IMR-90 (cell line): ENCODE measurements around the gene PYROXD2. TPM values are rescaled to one million over a fixed set of nuclear protein-coding genes. Genes with fewer than 3 reads are reported as not detected.

ENCODE experiments used
- ATAC-seq: fragments of 200-7000 bp; cut with Tn5 transposase; 2 replicates; pipeline ENCODE4 v1.9.1; 2020; ENCODE audit warnings: low read depth, mild to moderate bottlenecking, moderate library complexity
- BruUV-seq: library from RNA; stranded (reverse); fragments of 400-500 nt; replicated peaks from 2 replicates; lab custom pipeline; 2021; lab: Mats Ljungman, UMichigan
- CTCF ChIA-PET: fragments of 300-600 bp; formaldehyde crosslinking; extraction: SDS; loops from one replicate; lab custom pipeline; 2021; ENCODE audit warnings: antibody characterized with exemption; lab: Yijun Ruan, JAX
- POLR2A ChIA-PET: fragments of 300-600 bp; sonication (Branson Sonifier 250); formaldehyde crosslinking; loops from one replicate; lab custom pipeline; 2022; ENCODE audit warnings: antibody characterized with exemption; ENCODE audit not compliant: unreplicated experiment; lab: Charles Lee
- DNase-seq: peaks from one replicate; pipeline ENCODE4 v3.0.0; 2013
- H2AFZ ChIP-seq: replicated peaks from 2 replicates; pipeline ENCODE3; 2013; ENCODE audit warnings: low read length, mild to moderate bottlenecking; ENCODE audit not compliant: poor library complexity
- H2AK5ac ChIP-seq: 2 replicates; pipeline ENCODE4 v1.6.1; 2013; ENCODE audit warnings: low read depth, low read length, inconsistent platforms
- H2AK9ac ChIP-seq: replicated peaks from 2 replicates; pipeline ENCODE3; 2013; ENCODE audit warnings: mild to moderate bottlenecking, low read depth, low read length, moderate library complexity; ENCODE audit not compliant: poor library complexity
- H2BK120ac ChIP-seq: 2 replicates; pipeline ENCODE4 v1.6.1; 2013; ENCODE audit warnings: low read depth, low read length, inconsistent platforms
- H2BK15ac ChIP-seq: 3 replicates; pipeline ENCODE4 v1.6.1; 2013; ENCODE audit warnings: low read depth, low read length, inconsistent platforms
- H2BK20ac ChIP-seq: 2 replicates; pipeline ENCODE4 v1.6.1; 2013; ENCODE audit warnings: low read depth, mild to moderate bottlenecking, inconsistent platforms, low read length, moderate library complexity
- H2BK5ac ChIP-seq: 2 replicates; pipeline ENCODE4 v1.6.1; 2013; ENCODE audit warnings: mild to moderate bottlenecking, low read depth, low read length, inconsistent platforms; ENCODE audit not compliant: poor library complexity, severe bottlenecking
- H3K14ac ChIP-seq: replicated peaks from 2 replicates; pipeline ENCODE4 v1.6.1; 2013; ENCODE audit warnings: low read depth, low read length, inconsistent platforms
- H3K18ac ChIP-seq: 2 replicates; pipeline ENCODE4 v1.6.1; 2013; ENCODE audit warnings: low read depth, low read length, control low read depth
- H3K23ac ChIP-seq: 2 replicates; pipeline ENCODE4 v1.6.1; 2013; ENCODE audit warnings: low read depth, low read length, inconsistent platforms
- H3K27ac ChIP-seq: 2 replicates; pipeline ENCODE4 v1.5.1; 2013; ENCODE audit warnings: mild to moderate bottlenecking, control low read depth, low read length; ENCODE audit not compliant: insufficient read depth
- H3K27me3 ChIP-seq: 2 replicates; pipeline ENCODE4 v1.6.1; 2013; ENCODE audit warnings: low read length; ENCODE audit not compliant: control insufficient read depth, insufficient read depth
- H3K36me3 ChIP-seq: 2 replicates; pipeline ENCODE4 v1.6.1; 2013; ENCODE audit warnings: low read length, mixed read lengths; ENCODE audit not compliant: control insufficient read depth, insufficient read depth
- H3K4ac ChIP-seq: 2 replicates; pipeline ENCODE4 v1.6.1; 2013; ENCODE audit warnings: low read depth, low read length, inconsistent platforms
- H3K4me1 ChIP-seq: 2 replicates; pipeline ENCODE4 v1.6.1; 2013; ENCODE audit warnings: low read length, mixed read lengths; ENCODE audit not compliant: control insufficient read depth, insufficient read depth
- H3K4me2 ChIP-seq: 2 replicates; pipeline ENCODE4 v1.6.1; 2013; ENCODE audit warnings: low read depth, mild to moderate bottlenecking, control low read depth, low read length, moderate library complexity
- H3K4me3 ChIP-seq: 2 replicates; pipeline ENCODE4 v1.5.1; 2013; ENCODE audit warnings: low read depth, mild to moderate bottlenecking, control low read depth, low read length, moderate library complexity; ENCODE audit not compliant: insufficient read depth
- H3K56ac ChIP-seq: 2 replicates; pipeline ENCODE4 v1.6.1; 2013; ENCODE audit warnings: low read length, inconsistent platforms; ENCODE audit not compliant: insufficient read depth; ENCODE audit errors: extremely low read depth
- H3K79me1 ChIP-seq, 2 experiments: 2 replicates each; pipeline ENCODE4 v1.6.1; 2013; ENCODE audit warnings: low read length in 2 of 2, inconsistent platforms in 1 of 2, low read depth in 1 of 2
- H3K9ac ChIP-seq: 2 replicates; pipeline ENCODE4 v1.6.1; 2013; ENCODE audit warnings: low read depth, low read length, control low read depth
- H3K9me1 ChIP-seq: 2 replicates; pipeline ENCODE4 v1.6.1; 2013; ENCODE audit warnings: low read length, inconsistent platforms; ENCODE audit not compliant: insufficient read depth
- H3K9me3 ChIP-seq: 2 replicates; pipeline ENCODE4 v1.6.1; 2013; ENCODE audit warnings: low read length; ENCODE audit not compliant: control insufficient read depth, insufficient read depth
- H4K20me1 ChIP-seq: 2 replicates; pipeline ENCODE4 v1.6.1; 2013; ENCODE audit warnings: low read length, inconsistent platforms; ENCODE audit not compliant: insufficient read depth
- H4K5ac ChIP-seq: 2 replicates; pipeline ENCODE4 v1.6.1; 2013; ENCODE audit warnings: mild to moderate bottlenecking, low read depth, low read length, control low read depth
- H4K8ac ChIP-seq, 2 experiments: 2 replicates each; pipeline ENCODE4 v1.6.1; 2013; ENCODE audit warnings: low read depth in 2 of 2, low read length in 2 of 2, control low read depth in 1 of 2, inconsistent platforms in 1 of 2
- H4K91ac ChIP-seq: 2 replicates; pipeline ENCODE4 v1.6.1; 2013; ENCODE audit warnings: low read depth, low read length, inconsistent platforms; ENCODE audit not compliant: insufficient read depth
- ELK1 ChIP-seq: fragments of 150-350 bp; IDR thresholded peaks from 2 replicates; pipeline ENCODE4 v1.6.1; 2016; ENCODE audit warnings: low read depth, mild to moderate bottlenecking, low read length, moderate library complexity, borderline replicate concordance
- RAD21 ChIP-seq: IDR thresholded peaks from 2 replicates; pipeline ENCODE4 v1.6.1; 2012; ENCODE audit warnings: low read length, improper control_type of control experiment
- RCOR1 ChIP-seq: IDR thresholded peaks from 2 replicates; pipeline ENCODE4 v1.6.1; 2012; ENCODE audit warnings: mild to moderate bottlenecking, low read length, improper control_type of control experiment; ENCODE audit not compliant: insufficient replicate concordance
- WGBS, 2 experiments: methylation state at CpG; one replicate each; pipeline versions ENCODE4 v1.1.5 to v1.1.7; 2013; ENCODE audit warnings: missing lambda C conversion rate in 2 of 2; ENCODE audit not compliant: insufficient read length in 1 of 2; ENCODE audit errors: extremely low coverage in 2 of 2; 5-methylcytosine and 5-hydroxymethylcytosine counted together
- dilution Hi-C: fragments of 300-500 bp; cut with HindIII; formaldehyde crosslinking; loops from one replicate; pipeline ENCODE4 v1.14.3; 2018; ENCODE audit warnings: low sequenced_read_pairs; ENCODE audit not compliant: unreplicated experiment
- in situ Hi-C: fragments of 300-500 bp; cut with MboI; formaldehyde crosslinking; loops from 3 replicates; pipeline ENCODE4 v1.14.3; 2019; ENCODE audit warnings: low sequenced_read_pairs, inconsistent platforms, mixed read lengths
- intact Hi-C: fragments of 100-400 bp; cut with micrococcal nuclease; formaldehyde crosslinking; loops from 2 replicates; pipeline ENCODE4 v1.10.0; 2022
- polyA plus RNA-seq, 3 experiments: library from polyadenylated mRNA; depleted of rRNA; stranded (reverse); fragments of >200 nt; gene quantifications; 2 replicates each; pipeline ENCODE4 v1.2.3, GENCODE V29; 2012; ENCODE audit warnings: low replicate concordance in 1 of 3
- total RNA-seq: library from RNA; depleted of rRNA; stranded (reverse); fragments of >200 nt; gene quantifications from 2 replicates; pipeline ENCODE4 v1.2.3, GENCODE V29; 2012

PYROXD2 gene
- total and polyA plus RNA-seq, 2 of the 4 experiments (the other 2 are of a cell fraction), result 6.5 to 16.3 TPM

GRCh38 chr10:98353170-98353569 lies 61.8 kb downstream of the PYROXD2 start:
- no peak overlapping the region for H3K23ac ChIP-seq
- ChIA-PET POLR2A (no interaction called here), CTCF (no interaction called here)
- H3K4me3 ChIP-seq, result no peak overlapping the region
- WGBS, 2 experiments, result no CpG with 5 or more reads among the region's 7 CpGs
- no peaks in the 10 kb centered on the region for H3K36me3 ChIP-seq
- no peaks in the 10 kb centered on the region for H4K20me1 ChIP-seq
- DNase-seq (no peak), ATAC-seq (no peak)
- no peak overlapping the region for H2BK120ac ChIP-seq
- no peak overlapping the region for H2AK5ac ChIP-seq
- H2BK5ac ChIP-seq, result no peak overlapping the region
- no peaks in the 10 kb centered on the region for H3K9me3 ChIP-seq
- H3K14ac ChIP-seq, result no peak overlapping the region
- intact Hi-C loops (no loop called here), in situ Hi-C loops (no loop called here), dilution Hi-C loops (no loop called here)
- H3K9ac ChIP-seq, result no peak overlapping the region
- no peak overlapping the region for H4K5ac ChIP-seq
- H3K27me3 ChIP-seq, result no peaks in the 10 kb centered on the region
- H2BK15ac ChIP-seq, result 0 out of 3 replicates have a peak overlapping the region, but pooled peaks have one; percentile 13
- TF ChIP-seq RCOR1 (no peak), RAD21 (no peak), ELK1 (no peak)
- H3K27ac ChIP-seq, result no peak overlapping the region
- no peak overlapping the region for H4K91ac ChIP-seq
- H2AK9ac ChIP-seq, result no peak overlapping the region
- no TSS peak for BruUV-seq
- peaks cover 10% of the 10 kb centered on the region; the same call in 1 of the 2 replicates for H3K9me1 ChIP-seq
- no peaks in the 10 kb centered on the region for H3K79me1 ChIP-seq
- no peak overlapping the region for H2BK20ac ChIP-seq
- H4K8ac ChIP-seq, result no peak overlapping the region
- no peak overlapping the region for H3K4ac ChIP-seq
- no peak overlapping the region for H3K18ac ChIP-seq
- no peak overlapping the region for H3K4me2 ChIP-seq
- peaks cover 12% of the 10 kb centered on the region for H3K4me1 ChIP-seq
- no peak overlapping the region for H3K56ac ChIP-seq
- H2AFZ ChIP-seq, result peak overlapping the region; percentile 16
